Measurements from ENCODE around the gene CCDC51.

The CCDC51 gene

GRCh38 chr3:48472673-48472922, 32.7 kb upstream of the CCDC51 start:
- peak overlapping the region; percentile 85 for H3K4me3 ChIP-seq (ENCODE audit: low read depth, low read length)
- no peak for DNase-seq (ENCODE audit: low read depth, low spot score)
- ChIA-PET CTCF (interaction anchor here (1.0 to 3.9 kb wide), 11 partner anchors 9 to 86 kb away, joined by 3 to 30 read pairs (median 10); no protein-coding TSS in a partner anchor), POLR2A (interaction anchor here (1.3 kb wide), 1 partner anchor 26 kb away, joined by 7 read pairs; the partner anchor contains the start of gene ATRIP)
- TF ChIP-seq, protein P1, sequence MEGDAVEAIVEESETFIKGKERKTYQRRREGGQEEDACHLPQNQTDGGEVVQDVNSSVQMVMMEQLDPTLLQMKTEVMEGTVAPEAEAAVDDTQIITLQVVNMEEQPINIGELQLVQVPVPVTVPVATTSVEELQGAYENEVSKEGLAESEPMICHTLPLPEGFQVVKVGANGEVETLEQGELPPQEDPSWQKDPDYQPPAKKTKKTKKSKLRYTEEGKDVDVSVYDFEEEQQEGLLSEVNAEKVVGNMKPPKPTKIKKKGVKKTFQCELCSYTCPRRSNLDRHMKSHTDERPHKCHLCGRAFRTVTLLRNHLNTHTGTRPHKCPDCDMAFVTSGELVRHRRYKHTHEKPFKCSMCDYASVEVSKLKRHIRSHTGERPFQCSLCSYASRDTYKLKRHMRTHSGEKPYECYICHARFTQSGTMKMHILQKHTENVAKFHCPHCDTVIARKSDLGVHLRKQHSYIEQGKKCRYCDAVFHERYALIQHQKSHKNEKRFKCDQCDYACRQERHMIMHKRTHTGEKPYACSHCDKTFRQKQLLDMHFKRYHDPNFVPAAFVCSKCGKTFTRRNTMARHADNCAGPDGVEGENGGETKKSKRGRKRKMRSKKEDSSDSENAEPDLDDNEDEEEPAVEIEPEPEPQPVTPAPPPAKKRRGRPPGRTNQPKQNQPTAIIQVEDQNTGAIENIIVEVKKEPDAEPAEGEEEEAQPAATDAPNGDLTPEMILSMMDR (IDR thresholded peaks at IDR 0.05; ENCODE audit: insufficient read depth, low read length, missing control alignments) = no peak

DNA sequence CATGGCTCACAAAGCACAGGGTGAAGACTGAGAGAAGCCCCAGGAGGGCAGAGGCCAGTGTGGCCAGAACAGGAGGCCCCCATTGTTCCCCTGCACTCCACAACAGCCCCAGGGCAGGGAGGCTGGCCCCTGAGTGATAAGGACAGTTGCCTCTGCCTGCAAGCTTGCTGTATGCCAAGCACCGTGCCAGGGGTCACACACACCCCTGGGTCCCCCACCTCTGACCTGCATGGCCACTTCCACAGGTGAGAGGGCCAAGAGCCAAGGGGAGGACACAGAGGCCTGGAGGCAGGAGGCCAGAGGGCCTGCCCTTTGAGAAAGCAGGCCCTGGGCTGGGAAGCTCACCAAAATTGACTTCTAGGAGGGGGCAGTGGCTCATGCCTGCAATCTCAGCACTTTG, 30.4 kb upstream of the CCDC51 start:
- CTCF ChIA-PET = interaction anchor here (1.0 to 2.2 kb wide), 4 partner anchors 16 to 89 kb away, joined by 3 to 8 read pairs (median 5); no protein-coding TSS in a partner anchor
- POLR2A ChIA-PET = no interaction called here
- TF ChIP-seq, protein P1 (IDR thresholded peaks at IDR 0.05; ENCODE audit: insufficient read depth, low read length, missing control alignments) = no peak
- DNase-seq (ENCODE audit: low read depth, low spot score) = no peak
- H3K4me3 ChIP-seq (ENCODE audit: low read depth, low read length) = no peak overlapping the region

DNA sequence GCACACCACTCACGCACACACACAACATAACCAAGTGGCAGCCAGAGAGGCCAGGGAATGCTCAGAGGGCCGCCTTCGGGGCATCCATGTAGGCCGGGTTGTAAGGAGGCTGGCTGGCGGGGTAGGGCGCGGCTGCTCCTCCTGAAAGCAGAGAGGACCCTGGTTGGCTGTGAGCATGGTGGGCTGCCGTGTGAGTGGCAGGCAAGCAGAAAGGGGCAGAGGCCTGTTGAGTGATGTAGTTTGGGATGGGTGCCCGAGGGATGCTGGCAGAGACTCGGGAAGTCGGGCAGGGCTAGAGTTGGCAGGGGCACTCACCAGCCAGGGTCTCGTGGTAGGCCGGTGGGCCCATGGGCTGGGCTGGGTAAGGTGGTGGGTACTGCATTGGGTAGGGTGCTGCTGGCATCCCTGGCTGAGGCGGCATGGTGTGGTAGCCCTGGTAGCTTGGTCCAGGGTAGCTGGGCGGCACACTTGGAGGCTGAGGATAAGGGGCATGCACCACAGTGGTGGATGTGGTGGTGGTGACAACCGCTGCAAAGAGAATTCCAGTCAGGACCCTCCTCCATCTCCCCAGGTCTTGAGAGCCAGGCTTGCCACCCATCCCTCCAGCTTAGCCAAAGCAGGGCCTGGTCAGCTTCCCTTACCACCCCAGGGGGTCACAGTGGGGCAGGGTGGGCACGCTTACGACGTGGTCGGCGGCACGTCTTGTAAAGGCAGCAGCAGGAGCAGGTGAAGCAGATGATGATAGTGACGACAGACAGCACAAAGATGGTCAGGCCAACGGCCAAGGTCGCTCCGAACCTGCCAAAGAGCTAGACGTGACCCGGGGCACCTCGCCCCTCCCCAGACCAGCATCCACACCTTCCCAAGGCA, 29.4 kb upstream of the CCDC51 start:
- CTCF ChIA-PET = interaction anchor here (0.8 to 12.0 kb wide), 4 partner anchors 18 to 80 kb away, joined by 3 to 106 read pairs (median 7); no protein-coding TSS in a partner anchor
- TF ChIP-seq, protein P1 (IDR thresholded peaks at IDR 0.05; ENCODE audit: insufficient read depth, low read length, missing control alignments) = no peak
- no peak for DNase-seq (ENCODE audit: low read depth, low spot score)
- POLR2A ChIA-PET = interaction anchor here (0.7 kb wide), 1 partner anchor 166 kb away, joined by 3 read pairs; no protein-coding TSS in a partner anchor
- H3K4me3 ChIP-seq (ENCODE audit: low read depth, low read length) = no peak overlapping the region

GRCh38 chr3:48468329-48468731, 28.4 kb upstream of the CCDC51 start:
- TF ChIP-seq, protein P1 (IDR thresholded peaks at IDR 0.05; ENCODE audit: insufficient read depth, low read length, missing control alignments) = no peak
- POLR2A ChIA-PET = no interaction called here
- CTCF ChIA-PET = interaction anchor here (1.0 to 12.0 kb wide), 3 partner anchors 78 to 217 kb away, joined by 3 to 106 read pairs (median 8); no protein-coding TSS in a partner anchor
- no peak overlapping the region for H3K4me3 ChIP-seq (ENCODE audit: low read depth, low read length)
- no peak for DNase-seq (ENCODE audit: low read depth, low spot score)

DNA sequence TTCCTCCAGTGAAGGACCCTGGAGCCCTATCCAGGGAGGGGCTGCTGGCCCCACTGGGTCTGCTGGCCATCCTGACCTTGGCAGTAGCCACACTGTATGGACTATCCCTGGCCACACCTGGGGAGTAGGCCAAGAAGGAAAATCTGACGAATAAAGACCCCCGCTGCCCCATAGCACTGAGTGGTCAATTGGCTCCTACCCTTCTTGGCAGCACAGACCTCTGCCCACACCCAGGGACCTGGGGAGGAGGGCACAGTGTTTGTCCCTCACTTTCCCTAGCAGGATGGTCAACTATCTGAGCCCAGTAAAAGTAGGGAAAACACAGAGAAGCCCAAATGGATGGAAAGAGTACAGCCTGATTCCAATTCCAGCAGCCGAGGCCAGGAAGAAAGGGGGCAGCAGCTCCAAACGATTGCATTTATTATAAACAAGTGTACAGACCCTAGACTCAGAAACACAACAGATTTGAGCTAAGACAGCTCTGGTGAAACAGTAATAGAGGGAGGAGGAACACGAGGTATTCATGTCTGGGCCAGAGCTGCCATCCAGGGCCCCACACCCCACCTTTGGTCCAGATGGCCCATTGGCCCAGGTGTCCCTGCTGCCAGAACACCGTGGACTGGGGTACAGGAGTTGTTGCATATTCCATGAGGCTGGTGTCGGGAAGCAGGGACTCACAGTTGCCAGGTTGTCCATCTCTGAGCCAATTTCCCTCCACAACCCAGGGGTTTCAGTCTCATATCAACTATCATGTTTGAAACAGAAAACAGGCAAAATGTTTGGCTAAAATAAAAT, 27.8 kb upstream of the CCDC51 start:
- TF ChIP-seq, protein P1 (IDR thresholded peaks at IDR 0.05; ENCODE audit: insufficient read depth, low read length, missing control alignments) = no peak
- DNase-seq (ENCODE audit: low read depth, low spot score) = no peak
- POLR2A ChIA-PET = interaction anchor here (0.6 kb wide), 2 partner anchors 217 to 1234 kb away, joined by 3 read pairs; no protein-coding TSS in a partner anchor
- H3K4me3 ChIP-seq (ENCODE audit: low read depth, low read length) = no peak overlapping the region
- CTCF ChIA-PET = interaction anchor here (1.0 to 12.0 kb wide), 5 partner anchors 32 to 219 kb away, joined by 3 to 106 read pairs (median 8); no protein-coding TSS in a partner anchor
